ENCODE measurements around the gene CXCR5.

The CXCR5 gene

GRCh38 chr11:118914178-118914918 lies 30.7 kb downstream of the CXCR5 start:
- peak; percentile 87 for DNase-seq

DNA sequence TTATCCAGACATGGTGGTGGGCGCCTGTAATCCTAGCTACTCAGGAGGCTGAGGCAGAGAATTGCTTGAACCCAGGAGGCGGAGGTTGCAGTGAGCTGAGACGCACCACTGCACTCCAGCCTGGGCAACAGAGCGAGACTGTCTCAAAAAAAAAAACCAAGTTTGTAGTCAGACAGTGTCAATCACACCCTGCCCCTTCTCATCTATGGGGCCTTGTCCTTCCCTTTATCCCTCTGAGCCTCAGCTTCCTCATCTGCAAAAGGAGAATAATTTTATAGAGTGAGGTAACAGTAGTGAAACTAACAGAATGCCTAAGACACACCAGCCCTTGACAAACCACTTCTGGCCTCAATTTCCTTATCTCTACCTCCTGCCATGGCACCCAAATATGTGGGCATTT lies 31.3 kb downstream of the CXCR5 start:
- no peak for DNase-seq

DNA sequence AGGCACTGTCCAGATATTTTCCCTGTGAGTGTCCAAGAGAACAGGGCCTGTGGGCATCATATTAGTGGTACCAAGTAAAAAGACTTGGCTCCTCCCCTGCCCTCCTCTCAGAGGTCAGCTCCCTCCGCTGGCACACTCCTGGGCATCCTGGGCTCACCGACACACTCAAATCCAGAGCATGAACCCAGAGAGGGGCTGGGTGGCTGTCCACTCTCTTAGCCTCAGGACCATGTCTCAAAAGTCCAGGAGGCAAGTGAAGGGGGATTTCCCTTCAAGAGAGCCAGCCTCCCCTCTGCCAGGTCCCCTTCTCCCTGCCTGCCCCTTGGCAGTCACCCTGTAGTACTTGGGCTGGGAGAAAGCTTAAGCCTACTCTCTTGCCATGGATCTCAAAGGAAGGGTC lies 31.7 kb downstream of the CXCR5 start:
- DNase-seq, result peak; percentile 60

DNA sequence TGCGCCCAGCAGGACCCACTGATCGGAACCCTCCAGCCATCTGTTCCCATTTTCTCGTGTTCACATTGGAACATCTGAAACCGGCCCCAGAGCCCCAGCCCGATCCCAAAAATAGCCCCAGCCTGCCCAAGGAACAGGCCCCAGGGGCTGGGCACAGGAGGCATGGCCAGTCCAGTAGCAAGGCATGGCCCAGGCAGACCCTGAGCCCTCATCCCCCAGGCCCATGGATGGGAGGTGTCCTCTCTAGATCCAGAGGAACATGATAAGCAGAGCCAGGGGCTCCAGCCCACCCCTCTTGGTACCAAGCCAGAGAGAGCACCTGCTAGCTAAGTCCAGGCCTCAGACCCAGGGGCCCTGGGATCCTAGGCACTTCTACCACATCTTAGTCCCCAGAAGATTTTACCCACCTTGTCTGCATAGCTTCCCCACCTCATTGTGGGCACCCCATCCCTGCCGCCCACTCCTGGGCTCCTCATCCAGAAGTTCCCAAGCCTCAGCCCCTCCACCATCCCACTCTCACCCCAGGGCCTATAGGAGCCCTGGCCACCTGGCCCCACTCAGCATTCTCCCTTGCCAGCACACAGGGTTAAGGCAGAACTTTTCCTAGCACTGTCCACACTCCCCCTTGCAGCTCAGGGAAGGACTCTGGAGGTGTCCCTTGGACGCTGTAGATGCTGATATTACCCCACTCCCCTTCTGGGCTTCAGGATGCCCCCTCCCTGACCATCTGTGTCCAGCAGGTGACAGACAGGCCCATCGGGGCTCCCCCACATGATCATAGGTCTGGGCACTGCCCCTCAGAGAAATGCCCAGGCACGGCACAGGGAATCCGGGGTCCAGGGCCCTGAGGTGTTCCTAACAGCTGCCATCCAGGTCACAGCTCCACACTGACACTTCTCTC lies 32.5 kb downstream of the CXCR5 start:
- DNase-seq, result peak; percentile 60

- no peak for DNase-seq
These were observed 33.2 kb downstream of the CXCR5 start for GRCh38 chr11:118916842-118917388.

DNA sequence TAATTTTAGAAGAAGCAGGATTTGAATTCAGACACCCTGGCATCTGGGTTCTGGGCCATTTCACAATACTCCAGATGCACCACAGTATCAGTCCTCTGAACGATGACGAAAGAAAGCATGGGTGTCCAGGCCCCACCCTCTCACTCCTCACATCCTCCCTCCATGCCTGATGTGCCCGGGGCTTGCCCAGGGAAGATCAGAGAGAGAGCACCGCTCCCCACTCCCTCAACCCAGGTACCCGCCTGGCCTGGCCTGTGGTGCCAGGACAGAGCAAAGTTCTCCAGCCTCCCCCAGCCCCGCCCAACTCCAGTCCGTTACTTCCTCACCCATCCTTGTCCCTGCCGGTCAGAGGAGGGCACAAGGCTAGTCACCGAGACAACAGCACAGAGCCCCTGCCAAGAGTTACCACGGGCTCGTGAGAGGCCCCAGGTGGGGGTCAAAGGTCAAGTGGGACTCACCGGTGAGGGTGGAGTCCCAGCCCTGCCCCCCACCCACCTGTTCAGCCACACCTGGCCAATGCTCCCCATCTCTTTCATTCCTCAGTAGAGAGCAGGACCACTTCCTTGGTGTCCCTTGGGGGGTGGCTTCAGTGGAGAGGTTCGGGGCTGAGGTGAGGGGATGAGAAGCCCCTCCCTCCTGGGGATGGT lies 33.9 kb downstream of the CXCR5 start:
- peak; percentile 85 for DNase-seq

GRCh38 chr11:118918128-118918685 lies 34.5 kb downstream of the CXCR5 start:
- no peak for DNase-seq

- no peak for DNase-seq
These were observed 35.1 kb downstream of the CXCR5 start for GRCh38 chr11:118918686-118919280.

- DNase-seq, result no peak
These were observed 37.6 kb downstream of the CXCR5 start for GRCh38 chr11:118921121-118921928.

DNA sequence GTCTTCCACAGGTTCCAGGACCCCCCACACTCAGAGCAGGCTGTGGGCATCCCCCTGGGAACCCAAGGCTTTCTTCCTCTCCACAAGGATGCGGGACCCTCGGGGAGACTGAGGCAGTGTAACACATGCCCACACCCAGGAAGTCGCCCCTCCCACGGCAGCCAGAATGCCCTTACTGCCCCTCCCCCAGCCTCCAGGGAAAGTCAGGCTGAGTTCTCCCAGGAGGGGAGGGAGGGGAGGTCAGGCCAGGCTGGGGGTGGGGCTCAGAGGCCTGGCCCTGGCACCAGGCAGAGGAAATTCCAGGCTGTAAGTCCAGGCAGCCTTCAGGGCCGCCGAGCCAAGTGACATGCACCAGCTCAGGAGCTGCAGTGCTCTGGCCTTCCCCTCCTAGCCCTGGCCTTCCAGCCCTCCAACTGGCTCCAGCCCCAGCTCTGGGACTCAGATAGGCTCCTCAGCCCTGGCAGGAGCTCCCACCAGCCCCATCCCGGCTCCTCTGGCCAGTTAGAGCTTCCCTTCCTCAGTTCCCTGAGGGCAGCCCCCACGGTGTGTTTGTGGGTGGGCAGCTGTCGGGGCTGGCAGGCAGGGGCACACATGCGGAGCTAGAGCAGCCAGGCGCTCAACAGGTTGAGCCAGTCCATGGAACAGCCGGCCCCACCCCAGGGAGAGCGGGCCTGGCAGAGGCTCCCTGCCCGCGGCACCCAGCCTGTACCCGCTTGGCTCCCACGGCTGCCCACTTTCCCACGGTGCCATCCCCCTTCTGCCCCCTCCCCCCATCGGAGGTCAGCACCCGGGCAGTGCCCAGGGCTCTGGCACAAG lies 38.4 kb downstream of the CXCR5 start:
- no peak for DNase-seq

GRCh38 chr11:118922745-118923627 lies 39.3 kb downstream of the CXCR5 start:
- no peak for DNase-seq

GRCh38 chr11:118923721-118924587 lies 40.3 kb downstream of the CXCR5 start:
- DNase-seq, result no peak

GRCh38 chr11:118924591-118925585 lies 41.2 kb downstream of the CXCR5 start:
- DNase-seq, result peak; percentile 81

DNA sequence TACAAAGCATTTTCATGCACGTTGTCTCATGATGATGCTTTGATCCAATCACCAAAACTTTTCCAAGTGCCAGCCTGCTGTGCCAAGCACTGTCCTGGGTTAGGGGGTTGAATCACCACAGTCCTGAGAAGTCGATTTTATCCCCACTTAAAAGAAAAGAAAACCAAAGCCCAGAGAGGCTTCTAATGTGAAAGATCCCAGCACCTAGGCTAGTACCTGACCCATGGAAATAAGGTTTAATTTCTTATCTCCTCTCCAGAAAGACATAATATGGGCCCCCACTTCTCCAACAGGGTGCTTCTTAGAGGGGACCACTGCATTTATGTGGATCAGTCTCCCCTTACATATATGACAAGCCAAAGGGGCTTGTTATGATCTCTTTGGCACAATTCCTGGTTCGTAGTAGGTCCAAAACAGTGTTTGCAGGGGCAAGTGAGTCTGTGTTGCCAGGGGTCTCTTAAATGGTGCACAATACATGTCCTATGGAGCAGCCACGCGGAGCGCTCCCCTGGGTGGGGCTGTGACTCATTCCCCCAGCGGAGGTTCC lies 43.9 kb downstream of the CXCR5 start:
- DNase-seq, result no peak

DNA sequence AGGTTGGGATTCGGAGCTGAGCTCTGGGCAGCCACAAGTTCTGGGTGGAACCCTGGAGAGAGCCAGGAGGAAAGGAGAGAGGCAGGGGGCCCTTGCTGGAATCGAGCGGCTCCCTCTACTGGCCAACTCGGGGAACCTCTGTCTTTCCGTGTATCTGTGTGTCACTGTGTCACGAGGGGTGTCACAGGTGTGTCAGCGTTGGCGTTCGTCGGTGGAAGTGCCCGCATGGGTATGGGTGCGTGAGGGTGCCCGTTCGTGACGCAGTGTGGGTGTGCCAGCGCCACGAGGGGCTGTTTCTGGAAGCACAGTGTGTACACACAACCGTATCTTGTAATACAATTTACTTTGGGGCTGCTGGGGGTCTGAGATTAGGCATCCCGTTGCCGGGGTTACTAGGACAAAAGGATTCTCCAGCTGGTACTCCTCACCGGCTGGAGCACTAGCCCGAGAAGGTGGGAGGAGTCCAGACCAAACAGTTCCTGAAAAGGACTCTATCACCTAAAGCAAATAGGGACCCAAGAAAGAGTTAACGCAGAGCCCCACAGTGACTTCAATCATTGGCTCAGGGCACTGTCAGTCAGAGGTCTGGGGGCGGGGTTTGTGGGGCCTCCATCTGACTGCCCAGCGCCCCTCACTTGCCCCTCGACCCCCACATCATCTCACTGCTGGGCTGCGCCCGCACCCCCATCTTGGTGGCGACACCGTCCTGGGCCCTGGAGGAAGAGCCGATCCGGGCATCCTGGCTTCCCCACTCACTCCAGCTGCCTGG lies 44.6 kb downstream of the CXCR5 start:
- DNase-seq, result peak; percentile 97

- peak; percentile 83 for DNase-seq
These were observed 45.3 kb downstream of the CXCR5 start for GRCh38 chr11:118928870-118929500.

Measured in activated effector memory CD4-positive, alpha-beta T cell treated with anti-CD3 and anti-CD28 coated beads, Interleukin-2, amount 50 U/mL, for 16 hours (primary cell).